IgD-negative memory B cell (primary cell): Measurements from ENCODE around the gene UNC45A. TPM values are rescaled to one million over a fixed set of nuclear protein-coding genes. Genes with fewer than 3 reads are reported as not detected.

Experiments
- H3K27ac Mint-ChIP-seq, 3 donors: one replicate each; pipeline ENCODE4 v1.8.0; 2020 to 2022; ENCODE audit warnings: mild to moderate bottlenecking in 3 of 3, mixed read lengths in 3 of 3, moderate library complexity in 1 of 3
- H3K27me3 Mint-ChIP-seq: one replicate; pipeline ENCODE4 v1.8.0; 2021; ENCODE audit warnings: mixed read lengths
- H3K36me3 Mint-ChIP-seq: one replicate; pipeline ENCODE4 v1.8.0; 2020; ENCODE audit warnings: mild to moderate bottlenecking, mixed read lengths
- H3K4me1 Mint-ChIP-seq, 3 donors: one replicate each; pipeline ENCODE4 v1.8.0; 2020 to 2022; ENCODE audit warnings: mixed read lengths in 3 of 3, mild to moderate bottlenecking in 1 of 3
- H3K4me3 Mint-ChIP-seq, 4 donors: one replicate each; pipeline ENCODE4 v1.8.0; 2020 to 2022; ENCODE audit warnings: mild to moderate bottlenecking in 4 of 4, mixed read lengths in 4 of 4, moderate library complexity in 3 of 4
- H3K9me3 Mint-ChIP-seq, 3 donors: one replicate each; pipeline ENCODE4 v1.8.0; 2020 to 2021; ENCODE audit warnings: mixed read lengths in 3 of 3, mild to moderate bottlenecking in 1 of 3
- polyA plus RNA-seq: library from polyadenylated mRNA; unstranded; fragments of 300-500 nt; fragmentation: Illumina TruSeq; gene quantifications from one replicate; pipeline ENCODE4 v1.2.3, GENCODE V29; 2021

Gene UNC45A
- polyA plus RNA-seq, 1 donor from 2014 or later = 65.3 TPM

- H3K36me3 Mint-ChIP-seq = peaks cover 5% of the 10 kb centered on the region
- H3K4me1 Mint-ChIP-seq = no peaks in the 10 kb centered on the region
- H3K4me3 Mint-ChIP-seq = no peak overlapping the region
- no peaks in the 10 kb centered on the region for H3K9me3 Mint-ChIP-seq
- no peaks in the 10 kb centered on the region for H3K27me3 Mint-ChIP-seq
- H3K27ac Mint-ChIP-seq = no peak overlapping the region
Observed at GRCh38 chr15:90972133-90972532, 37.0 kb downstream of the UNC45A start.

GRCh38 chr15:90974216-90974615, 39.1 kb downstream of the UNC45A start:
- Mint-ChIP-seq H3K36me3 (peaks cover 6% of the 10 kb centered on the region), H3K4me1 (no peaks in the 10 kb centered on the region), H3K9me3 (no peaks in the 10 kb centered on the region), H3K27ac (peak overlapping the region in 1 of 3 donors; percentile 1), H3K27me3 (no peaks in the 10 kb centered on the region), H3K4me3 (no peak overlapping the region)

- Mint-ChIP-seq H3K4me3 (no peak overlapping the region), H3K4me1 (peaks cover 8 to 25% (median 20%) of the 10 kb centered on the region in 3 donors), H3K36me3 (peaks cover 5% of the 10 kb centered on the region), H3K27me3 (no peaks in the 10 kb centered on the region), H3K9me3 (no peaks in the 10 kb centered on the region), H3K27ac (no peak overlapping the region)
Observed at GRCh38 chr15:90979582-90979981, 44.5 kb downstream of the UNC45A start.

- H3K27ac Mint-ChIP-seq = peak overlapping the region in 2 of 3 donors; percentile 13 to 63
- H3K4me3 Mint-ChIP-seq = peak overlapping the region; percentile 13 to 88 (median 38)
- H3K4me1 Mint-ChIP-seq = peaks cover 9 to 26% (median 23%) of the 10 kb centered on the region in 3 donors
- peaks cover 5% of the 10 kb centered on the region for H3K36me3 Mint-ChIP-seq
- H3K9me3 Mint-ChIP-seq = no peaks in the 10 kb centered on the region
- no peaks in the 10 kb centered on the region for H3K27me3 Mint-ChIP-seq
Observed at GRCh38 chr15:90981681-90982080, 46.6 kb downstream of the UNC45A start.

- Mint-ChIP-seq H3K36me3 (peaks cover 5% of the 10 kb centered on the region), H3K27ac (peak overlapping the region; percentile 13 to 73 (median 63)), H3K4me3 (peak overlapping the region; percentile 13 to 88 (median 38)), H3K27me3 (no peaks in the 10 kb centered on the region), H3K4me1 (peaks cover 14 to 31% (median 27%) of the 10 kb centered on the region in 3 donors), H3K9me3 (no peaks in the 10 kb centered on the region)
Observed at GRCh38 chr15:90982135-90982534, 47.0 kb downstream of the UNC45A start.

- Mint-ChIP-seq H3K4me1 (peaks cover 26 to 42% (median 40%) of the 10 kb centered on the region in 3 donors), H3K27ac (peak overlapping the region; percentile 7 to 92 (median 28)), H3K36me3 (peaks cover 1% of the 10 kb centered on the region), H3K4me3 (peak overlapping the region; percentile 17 to 91 (median 78)), H3K9me3 (no peaks in the 10 kb centered on the region), H3K27me3 (peaks cover 2% of the 10 kb centered on the region)
Observed at GRCh38 chr15:90986790-90987507, 51.9 kb downstream of the UNC45A start.

GRCh38 chr15:90987561-90988141, 52.6 kb downstream of the UNC45A start:
- Mint-ChIP-seq H3K4me1 (peaks cover 24 to 45% (median 39%) of the 10 kb centered on the region in 3 donors), H3K27me3 (peaks cover 3% of the 10 kb centered on the region), H3K36me3 (peaks cover 1% of the 10 kb centered on the region), H3K4me3 (peak overlapping the region in 3 of 4 donors; percentile 32 to 65 (median 64)), H3K27ac (peak overlapping the region in 2 of 3 donors; percentile 64 to 69), H3K9me3 (no peaks in the 10 kb centered on the region)

- peaks cover 3% of the 10 kb centered on the region for H3K27me3 Mint-ChIP-seq
Observed at GRCh38 chr15:90988296-90988695, 53.2 kb downstream of the UNC45A start.

GRCh38 chr15:90989040-90989768, 54.1 kb downstream of the UNC45A start:
- Mint-ChIP-seq H3K36me3 (no peaks in the 10 kb centered on the region), H3K4me3 (peak overlapping the region in 3 of 4 donors; percentile 4 to 89 (median 20)), H3K9me3 (no peaks in the 10 kb centered on the region), H3K27ac (peak overlapping the region in 2 of 3 donors; percentile 6 to 49), H3K4me1 (peaks cover 30 to 43% (median 39%) of the 10 kb centered on the region in 3 donors), H3K27me3 (peaks cover 3% of the 10 kb centered on the region)

More at GRCh38 chr15:90988296-90988695, 53.2 kb downstream of the UNC45A start:
- Mint-ChIP-seq H3K27ac (peak overlapping the region in 2 of 3 donors; percentile 6 to 21), H3K4me3 (peak overlapping the region in 3 of 4 donors; percentile 4 to 89 (median 45)), H3K9me3 (no peaks in the 10 kb centered on the region), H3K36me3 (no peaks in the 10 kb centered on the region), H3K4me1 (peaks cover 25 to 45% (median 38%) of the 10 kb centered on the region in 3 donors)

- Mint-ChIP-seq H3K4me3 (peak overlapping the region in 1 of 4 donors; percentile 34), H3K4me1 (peaks cover 38 to 48% (median 46%) of the 10 kb centered on the region in 3 donors), H3K27ac (no peak overlapping the region), H3K27me3 (peaks cover 3% of the 10 kb centered on the region), H3K9me3 (no peaks in the 10 kb centered on the region), H3K36me3 (no peaks in the 10 kb centered on the region)
Observed at GRCh38 chr15:90990446-90990845, 55.4 kb downstream of the UNC45A start.

- peak overlapping the region in 1 of 3 donors; percentile 83 for H3K27ac Mint-ChIP-seq
- peaks cover 38 to 49% (median 47%) of the 10 kb centered on the region in 3 donors for H3K4me1 Mint-ChIP-seq
- peak overlapping the region in 1 of 4 donors; percentile 97 for H3K4me3 Mint-ChIP-seq
- H3K9me3 Mint-ChIP-seq = no peaks in the 10 kb centered on the region
- no peaks in the 10 kb centered on the region for H3K36me3 Mint-ChIP-seq
- H3K27me3 Mint-ChIP-seq = peaks cover 3% of the 10 kb centered on the region
Observed at GRCh38 chr15:90991587-90992285, 56.7 kb downstream of the UNC45A start.

- Mint-ChIP-seq H3K4me1 (peaks cover 21 to 30% (median 27%) of the 10 kb centered on the region in 3 donors), H3K4me3 (peak overlapping the region; percentile 97 to 99 (median 99)), H3K27ac (peak overlapping the region; percentile 88 to 98 (median 95)), H3K9me3 (no peaks in the 10 kb centered on the region), H3K36me3 (peaks cover 2% of the 10 kb centered on the region), H3K27me3 (peaks cover 1% of the 10 kb centered on the region)
Observed at GRCh38 chr15:90994059-90994416, 59.0 kb downstream of the UNC45A start.

- H3K4me3 Mint-ChIP-seq = peak within 1 kb of the TSS; percentile 97 to 99 (median 99)
- H3K4me1 Mint-ChIP-seq = peaks cover 21 to 30% (median 27%) of the 10 kb centered on the region in 3 donors
- peaks cover 1% of the 10 kb centered on the region for H3K27me3 Mint-ChIP-seq
- no peaks in the 10 kb centered on the region for H3K9me3 Mint-ChIP-seq
- H3K36me3 Mint-ChIP-seq = peaks cover 2% of the 10 kb centered on the region
- peak within 1 kb of the TSS; percentile 88 to 98 (median 95) for H3K27ac Mint-ChIP-seq
Observed at GRCh38 chr15:90994417-90995311, 59.6 kb downstream of the UNC45A start, which contains the start of gene PRC1. TSS of gene PRC1 (minus strand) at chr15:90994535. CDS start at chr15:90994417, 118 bp downstream.
